Right hindlimb (tissue), 1 donor: ENCODE results near the gene SPATA12.
"Not testable (repeated sequence)": the region's sequence is repeated elsewhere in the genome, so short reads cannot be mapped to it uniquely, and the experiment has no call there.

Experiments
- DNase-seq: peaks from one replicate; pipeline ENCODE4 v3.0.0-alpha.2; 2018

Gene SPATA12

GRCh38 chr3:57053122-57053521 is 7.3 kb upstream of the SPATA12 start:
- DNase-seq: no peak

GRCh38 chr3:57057351-57057750 is 3.1 kb upstream of the SPATA12 start:
- no peak for DNase-seq

GRCh38 chr3:57059411-57059810 is 1.1 kb upstream of the SPATA12 start:
- DNase-seq: no peak

- DNase-seq: no peak
Observed at GRCh38 chr3:57061556-57061955, 1.1 kb downstream of the SPATA12 start.

- no peak for DNase-seq
Observed at GRCh38 chr3:57062101-57062631, 1.7 kb downstream of the SPATA12 start.

GRCh38 chr3:57063032-57063431 is 2.6 kb downstream of the SPATA12 start:
- no peak for DNase-seq

GRCh38 chr3:57064001-57064400 is 3.5 kb downstream of the SPATA12 start:
- no peak for DNase-seq

GRCh38 chr3:57064572-57064971 is 4.1 kb downstream of the SPATA12 start:
- no peak for DNase-seq

- no peak for DNase-seq
Observed at GRCh38 chr3:57065588-57065987, 5.1 kb downstream of the SPATA12 start.

GRCh38 chr3:57066471-57066870 is 6.0 kb downstream of the SPATA12 start:
- DNase-seq: no peak

- peak; percentile 73 for DNase-seq
Observed at GRCh38 chr3:57068437-57069089, 8.1 kb downstream of the SPATA12 start.

- peak; percentile 55 for DNase-seq
Observed at GRCh38 chr3:57069503-57069902, 9.0 kb downstream of the SPATA12 start.

- no peak for DNase-seq
Observed at GRCh38 chr3:57073628-57074027, 13.2 kb downstream of the SPATA12 start.

GRCh38 chr3:57074135-57074534 is 13.7 kb downstream of the SPATA12 start:
- no peak for DNase-seq

GRCh38 chr3:57076422-57076951 is 16.0 kb downstream of the SPATA12 start:
- no peak for DNase-seq

- DNase-seq: no peak
Observed at GRCh38 chr3:57077630-57078343, 17.3 kb downstream of the SPATA12 start.

GRCh38 chr3:57078344-57078634 is 17.8 kb downstream of the SPATA12 start:
- DNase-seq: peak; percentile 66

GRCh38 chr3:57078635-57079473 is 18.4 kb downstream of the SPATA12 start:
- DNase-seq: peak; percentile 79

- no peak for DNase-seq
Observed at GRCh38 chr3:57079474-57079831, 19.0 kb downstream of the SPATA12 start.

GRCh38 chr3:57080171-57080570 is 19.7 kb downstream of the SPATA12 start:
- no peak for DNase-seq

GRCh38 chr3:57081173-57081572 is 20.7 kb downstream of the SPATA12 start:
- no peak for DNase-seq

GRCh38 chr3:57082481-57082880 is 22.0 kb downstream of the SPATA12 start:
- DNase-seq: no peak

GRCh38 chr3:57083266-57083995 is 23.0 kb downstream of the SPATA12 start:
- not testable (repeated sequence) for DNase-seq
